Upper lobe of left lung (tissue), 6 donors: ENCODE measurements around the gene SSB. TPM values are rescaled to one million over a fixed set of nuclear protein-coding genes. Genes with fewer than 3 reads are reported as not detected.
"Not testable (repeated sequence)": the region's sequence is repeated elsewhere in the genome, so short reads cannot be mapped to it uniquely, and the experiment has no call there.

ENCODE experiments used
- ATAC-seq, 2 donors: fragments of 200-7000 bp; cut with Tn5 transposase; one replicate each; pipeline ENCODE4 v1.9.1; 2022; ENCODE audit warnings: mild to moderate bottlenecking in 2 of 2, moderate library complexity in 2 of 2; ENCODE audit not compliant: low FRiP score in 2 of 2
- DNase-seq, 2 donors: peaks; one replicate each; pipeline ENCODE4 v3.0.0-alpha.2; 2019 to 2020
- H3K27ac ChIP-seq, 4 donors: fragments of 200-600 bp; sonication (generic); one replicate each; pipeline ENCODE4 v1.5.1; 2016 to 2019
- H3K27me3 ChIP-seq, 4 donors: fragments of 200-600 bp; sonication (generic); one replicate each; pipeline ENCODE4 v1.5.1; 2017 to 2019
- H3K36me3 ChIP-seq, 4 donors: fragments of 200-600 bp; sonication (generic); one replicate each; pipeline ENCODE4 v1.5.1; 2016 to 2019
- H3K4me1 ChIP-seq, 4 donors: fragments of 200-600 bp; sonication (generic); one replicate each; pipeline ENCODE4 v1.5.1; 2018 to 2019
- H3K4me3 ChIP-seq, 4 donors: fragments of 200-600 bp; sonication (generic); one replicate each; pipeline ENCODE4 v1.5.1; 2017 to 2019; ENCODE audit warnings: mild to moderate bottlenecking in 2 of 4, moderate library complexity in 1 of 4
- H3K9me3 ChIP-seq, 4 donors: fragments of 200-600 bp; sonication (generic); one replicate each; pipeline ENCODE4 v1.5.1; 2018 to 2019
- CTCF ChIP-seq, 6 experiments: fragments of 450-650 bp in 4 of 6; fragments of 200-600 bp in 2 of 6; sonication (generic) in 2 of 6; IDR thresholded peaks; one replicate each; pipeline ENCODE4 v1.5.1; 2016 to 2019; ENCODE audit warnings: antibody characterized with exemption in 6 of 6
- EP300 ChIP-seq, 4 donors: sonication (generic); formaldehyde crosslinking; IDR thresholded peaks; one replicate each; pipeline ENCODE4 v1.5.1; 2017; ENCODE audit warnings: antibody characterized with exemption in 4 of 4, control low read depth in 2 of 4
- POLR2A ChIP-seq, 4 donors: fragments of 450-650 bp; IDR thresholded peaks; one replicate each; pipeline ENCODE4 v1.5.1; 2016 to 2017; ENCODE audit warnings: antibody characterized with exemption in 4 of 4, mild to moderate bottlenecking in 2 of 4
- POLR2AphosphoS5 ChIP-seq, 2 donors: sonication (generic); formaldehyde crosslinking; IDR thresholded peaks; one replicate each; pipeline ENCODE4 v1.5.1; 2017; ENCODE audit warnings: antibody characterized with exemption in 2 of 2
- WGBS, 2 donors: methylation state at CpG; one replicate each; pipeline ENCODE4 v1.1.5; 2017 to 2018; 5-methylcytosine and 5-hydroxymethylcytosine counted together
- total RNA-seq, 6 donors: library from RNA; depleted of rRNA in 4 of 6; stranded (reverse); fragments of >200 nt in 4 of 6; gene quantifications; one replicate each; pipeline versions ENCODE4 v1.1.0 to v1.2.1, GENCODE V29; 2016 to 2021
- donor health status: DM: no; HTN: no; CAD: no; lungs with moderate emphysema.
- donor health status: DM: no; HTN: yes; CAD: no; lungs with severe emphysema.

Gene SSB
- total RNA-seq, 6 donors from 2014 or later = 29.3 to 111 (median 55.7) TPM

GRCh38 chr2:169838743-169839489, 40.2 kb downstream of the SSB start:
- H3K4me1 ChIP-seq = peaks cover 5 to 25% (median 17%) of the 10 kb centered on the region in 4 donors
- WGBS, 2 donors = 93 to 94% methylated on average over 2 of the region's 2 CpGs
- H3K27me3 ChIP-seq = no peaks in the 10 kb centered on the region
- TF ChIP-seq POLR2AphosphoS5 (IDR thresholded peaks at IDR 0.05) = no peak
- TF ChIP-seq POLR2A (IDR thresholded peaks at IDR 0.05) = no peak
- TF ChIP-seq EP300 (IDR thresholded peaks at IDR 0.05) = no peak
- TF ChIP-seq CTCF (IDR thresholded peaks at IDR 0.05) = no peak
- ATAC-seq = no peak
- H3K9me3 ChIP-seq = no peaks in the 10 kb centered on the region
- H3K36me3 ChIP-seq = peaks cover 0 to 4% (median 0%) of the 10 kb centered on the region in 4 donors
- H3K27ac ChIP-seq = no peak overlapping the region
- H3K4me3 ChIP-seq = no peak overlapping the region
- DNase-seq = no peak

- Histone ChIP-seq H3K27me3 (no peaks in the 10 kb centered on the region), H3K27ac (no peak overlapping the region), H3K4me3 (no peak overlapping the region), H3K4me1 (peaks cover 5 to 25% (median 14%) of the 10 kb centered on the region in 4 donors), H3K9me3 (no peaks in the 10 kb centered on the region), H3K36me3 (peaks cover 0 to 4% (median 0%) of the 10 kb centered on the region in 4 donors)
- 74 to 83% methylated on average over 8 to 10 of the region's 10 CpGs for WGBS, 2 donors
- peak; percentile 39 to 49 for ATAC-seq
- no peak for DNase-seq
- no peak for TF ChIP-seq CTCF (IDR thresholded peaks at IDR 0.05)
- no peak for TF ChIP-seq POLR2A (IDR thresholded peaks at IDR 0.05)
- no peak for TF ChIP-seq EP300 (IDR thresholded peaks at IDR 0.05)
- no peak for TF ChIP-seq POLR2AphosphoS5 (IDR thresholded peaks at IDR 0.05)
Measured at GRCh38 chr2:169839954-169840746, 41.5 kb downstream of the SSB start.

- no peak for ATAC-seq
- Histone ChIP-seq H3K27me3 (no peaks in the 10 kb centered on the region), H3K4me1 (peaks cover 5 to 25% (median 14%) of the 10 kb centered on the region in 4 donors), H3K27ac (no peak overlapping the region), H3K4me3 (no peak overlapping the region), H3K36me3 (peaks cover 0 to 4% (median 0%) of the 10 kb centered on the region in 4 donors), H3K9me3 (no peaks in the 10 kb centered on the region)
- TF ChIP-seq POLR2AphosphoS5 (IDR thresholded peaks at IDR 0.05) (no peak), EP300 (IDR thresholded peaks at IDR 0.05) (no peak), POLR2A (IDR thresholded peaks at IDR 0.05) (no peak), CTCF (IDR thresholded peaks at IDR 0.05) (no peak)
- 92 to 100% methylated on average over 2 of the region's 2 CpGs for WGBS, 2 donors
- no peak for DNase-seq
Measured at GRCh38 chr2:169840747-169841142, 42.1 kb downstream of the SSB start.

- H3K27ac ChIP-seq, H3K36me3 ChIP-seq, H3K9me3 ChIP-seq, H3K27me3 ChIP-seq, ATAC-seq, H3K4me3 ChIP-seq: not testable (repeated sequence)
- H3K4me1 ChIP-seq = peaks cover 0 to 20% (median 15%) of the 10 kb centered on the region in 4 donors
- DNase-seq = peak in 1 of 2 donors; percentile 64
- WGBS, 2 donors = 98 to 100% methylated on average over 7 to 23 of the region's 24 CpGs
Measured at GRCh38 chr2:169841625-169842024, 43.0 kb downstream of the SSB start.

GRCh38 chr2:169845016-169845415, 46.3 kb downstream of the SSB start:
- H3K27ac ChIP-seq = no peak overlapping the region
- no peak overlapping the region for H3K4me3 ChIP-seq
- H3K9me3 ChIP-seq = no peaks in the 10 kb centered on the region
- 98 to 100% methylated on average over 2 of the region's 2 CpGs for WGBS, 2 donors
- TF ChIP-seq CTCF (IDR thresholded peaks at IDR 0.05) (no peak), EP300 (IDR thresholded peaks at IDR 0.05) (no peak), POLR2AphosphoS5 (IDR thresholded peaks at IDR 0.05) (no peak), POLR2A (IDR thresholded peaks at IDR 0.05) (no peak)
- H3K4me1 ChIP-seq = peaks cover 4 to 16% (median 12%) of the 10 kb centered on the region in 4 donors
- DNase-seq (no peak), ATAC-seq (no peak)
- peaks cover 0 to 4% (median 0%) of the 10 kb centered on the region in 4 donors for H3K36me3 ChIP-seq
- H3K27me3 ChIP-seq = no peaks in the 10 kb centered on the region

GRCh38 chr2:169848959-169849693, 50.5 kb downstream of the SSB start:
- not testable (repeated sequence) for ATAC-seq, H3K36me3 ChIP-seq, DNase-seq, H3K9me3 ChIP-seq, H3K4me3 ChIP-seq, H3K27ac ChIP-seq, H3K27me3 ChIP-seq
- peaks cover 0 to 12% (median 3%) of the 10 kb centered on the region in 4 donors for H3K4me1 ChIP-seq
- 75 to 77% methylated on average over 8 of the region's 8 CpGs for WGBS, 2 donors
